Vein endothelial cell (primary cell): ENCODE measurements around the gene MOB3C. TPM values are rescaled to one million over a fixed set of nuclear protein-coding genes. Genes with fewer than 3 reads are reported as not detected.

Experiments
- total RNA-seq: library from RNA; depleted of rRNA; stranded (reverse); fragments of >200 nt; gene quantifications from 2 replicates; pipeline ENCODE4 v1.2.3, GENCODE V29; 2012

The MOB3C gene
- 6.2 and 7.5 TPM in 2 replicates for total RNA-seq

DNA sequence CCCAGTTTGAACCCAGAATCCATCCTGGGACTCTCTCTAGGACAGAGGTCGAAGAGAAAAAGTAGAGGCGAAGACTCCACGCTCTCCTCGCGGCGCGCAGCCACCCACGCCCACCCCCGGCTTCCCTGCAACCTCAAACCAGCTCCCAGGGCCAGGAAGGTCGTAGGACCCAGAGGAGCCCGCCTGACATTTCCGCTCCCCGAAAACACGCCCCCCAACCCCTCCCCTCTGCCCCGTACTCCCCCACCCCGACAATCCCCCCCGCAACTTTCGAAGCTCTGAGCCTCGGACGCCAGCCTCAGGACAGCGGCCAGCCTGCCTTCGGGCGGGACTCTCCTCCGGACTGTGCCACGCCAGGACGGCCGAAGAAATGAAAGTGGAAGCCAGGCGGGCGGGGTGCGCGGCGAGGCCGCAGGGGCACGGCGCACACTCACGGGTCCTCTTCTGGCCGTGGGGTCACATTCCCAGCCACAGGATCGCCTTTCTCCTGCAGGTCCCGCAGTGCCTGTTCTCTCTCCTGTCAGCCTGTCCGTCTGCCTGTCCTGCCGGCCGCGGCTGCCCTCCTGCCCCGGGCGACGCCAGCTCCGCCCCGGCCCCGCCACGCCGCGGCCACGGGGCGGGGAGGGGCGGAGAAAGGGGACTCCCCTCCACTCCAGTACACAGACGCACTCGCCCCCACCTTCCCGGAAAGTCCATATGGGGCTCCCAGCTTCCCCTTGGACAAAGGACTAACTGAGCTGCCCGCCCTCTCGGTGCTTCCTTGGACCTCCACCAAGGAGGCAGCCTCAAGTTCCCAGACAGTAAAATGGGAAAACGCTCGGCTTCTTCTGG lies at the start of gene MOB3C:
MOB3C (minus strand) TSS at position 535 of the 831 bp plus-strand sequence. CDS start 3,490 bp downstream, outside the sequence.

GRCh38 chr1:46603858-46604549 lies 12.6 kb downstream of the MOB3C start, which contains the start of gene MKNK1:
Gene MKNK1, minus strand, starts transcription at chr1:46604268. Its CDS starts 20,941 bp downstream, at chr1:46583327.

Other genes starting within 250 kb of the MOB3C start
- 0.48 and 1.3 TPM in 2 replicates for gene FAAH, start 222.5 kb downstream of the MOB3C start, total RNA-seq
- gene DMBX1, start 127.0 kb downstream of the MOB3C start, total RNA-seq: not detected in 2 replicates
- gene KNCN, start 65.2 kb downstream of the MOB3C start, total RNA-seq: not detected in 2 replicates
- gene MKNK1, start 12.5 kb downstream of the MOB3C start, total RNA-seq: 21.2 and 29.1 TPM in 2 replicates
- gene ATPAF1, start 51.6 kb upstream of the MOB3C start, total RNA-seq: 33.1 and 40.5 TPM in 2 replicates
- not detected in 2 replicates for gene TEX38, start 55.0 kb upstream of the MOB3C start, total RNA-seq
- 147 and 228 TPM in 2 replicates for gene EFCAB14, start 102.3 kb upstream of the MOB3C start, total RNA-seq
- gene CYP4B1, start 182.2 kb upstream of the MOB3C start, total RNA-seq: not detected in 2 replicates